Endodermal cell (in vitro differentiated cells): ENCODE data around the gene SSTR5. TPM values are rescaled to one million over a fixed set of nuclear protein-coding genes. Genes with fewer than 3 reads are reported as not detected.

ENCODE experiments used
- DNase-seq: peaks from one replicate; pipeline ENCODE4 v3.0.0-alpha.2; 2017
- H3K27ac ChIP-seq: 2 replicates; pipeline ENCODE4 v1.5.1; 2013; ENCODE audit warnings: mild to moderate bottlenecking, low read depth, low read length, moderate library complexity
- H3K27me3 ChIP-seq: 2 replicates; pipeline ENCODE4 v1.6.1; 2013; ENCODE audit warnings: mild to moderate bottlenecking, low read length, moderate library complexity; ENCODE audit not compliant: insufficient read depth, control insufficient read depth, poor library complexity, severe bottlenecking
- H3K36me3 ChIP-seq: 2 replicates; pipeline ENCODE4 v1.7.0; 2013; ENCODE audit warnings: mild to moderate bottlenecking, low read length, moderate library complexity; ENCODE audit not compliant: control insufficient read depth, insufficient read depth
- H3K4me1 ChIP-seq: one replicate; pipeline ENCODE4 v1.7.0; 2013; ENCODE audit warnings: low read length; ENCODE audit not compliant: control insufficient read depth, insufficient read depth
- H3K4me3 ChIP-seq: 2 replicates; pipeline ENCODE4 v1.5.1; 2013; ENCODE audit warnings: mild to moderate bottlenecking, low read length, moderate library complexity
- H3K9ac ChIP-seq: 2 replicates; pipeline ENCODE4 v1.6.1; 2013; ENCODE audit warnings: mild to moderate bottlenecking, low read length, moderate library complexity; ENCODE audit not compliant: poor library complexity, severe bottlenecking; ENCODE audit errors: extremely low read depth
- H3K9me3 ChIP-seq: 2 replicates; pipeline ENCODE4 v1.6.1; 2013; ENCODE audit warnings: mild to moderate bottlenecking, low read length, moderate library complexity; ENCODE audit not compliant: control insufficient read depth
- H3K27ac Mint-ChIP-seq: 2 replicates; pipeline ENCODE4 v1.8.0; 2020; ENCODE audit warnings: mixed read lengths
- H3K27me3 Mint-ChIP-seq: 2 replicates; pipeline ENCODE4 v1.8.0; 2021; ENCODE audit warnings: mild to moderate bottlenecking, mixed read lengths; ENCODE audit not compliant: insufficient read depth
- H3K36me3 Mint-ChIP-seq: 2 replicates; pipeline ENCODE4 v1.8.0; 2020; ENCODE audit warnings: low read depth, mixed read lengths
- H3K4me1 Mint-ChIP-seq: 2 replicates; pipeline ENCODE4 v1.8.0; 2020; ENCODE audit warnings: mixed read lengths
- H3K4me3 Mint-ChIP-seq: 2 replicates; pipeline ENCODE4 v1.8.0; 2020; ENCODE audit warnings: mild to moderate bottlenecking, moderate library complexity, mixed read lengths
- H3K9me3 Mint-ChIP-seq: 2 replicates; pipeline ENCODE4 v1.8.0; 2020; ENCODE audit warnings: mild to moderate bottlenecking, mixed read lengths
- CTCF ChIP-seq: fragments of 200-600 bp; sonication (generic); conservative IDR thresholded peaks from 2 replicates; pipeline ENCODE4 v1.5.0; 2021; ENCODE audit warnings: antibody characterized with exemption, mild to moderate bottlenecking
- WGBS, 2 experiments: methylation state at CpG; one replicate each; pipeline versions ENCODE4 v1.1.5 to v1.1.7; 2013; ENCODE audit warnings: missing lambda C conversion rate in 2 of 2, mixed read lengths in 1 of 2; ENCODE audit not compliant: insufficient coverage in 1 of 2, insufficient read length in 1 of 2; 5-methylcytosine and 5-hydroxymethylcytosine counted together
- total RNA-seq, 2 donors: library from RNA; stranded (reverse); fragmentation: NEBNext Ultra II Directional in 1 of 2; extraction: Animal tissue kit (Norgen Biotek cat#: 25700) in 1 of 2; gene quantifications; 2 replicates in 1 of 2; 3 replicates in 1 of 2; pipeline ENCODE4 v1.2.1, GENCODE V29; 2021

Gene SSTR5
- total RNA-seq, 2 donors from 2014 or later: 0.64 to 1.3 TPM

GRCh38 chr16:1047123-1047522, 25.4 kb upstream of the SSTR5 start:
- H3K27me3 ChIP-seq: no peaks in the 10 kb centered on the region
- no peak overlapping the region for H3K4me3 ChIP-seq
- Mint-ChIP-seq H3K4me3 (no peak overlapping the region), H3K4me1 (no peaks in the 10 kb centered on the region), H3K9me3 (peaks cover 5% of the 10 kb centered on the region), H3K27me3 (no peaks in the 10 kb centered on the region), H3K27ac (no peak overlapping the region), H3K36me3 (no peaks in the 10 kb centered on the region)
- H3K4me1 ChIP-seq: no peaks in the 10 kb centered on the region
- TF ChIP-seq CTCF: no peak
- H3K27ac ChIP-seq: no peak overlapping the region
- no peaks in the 10 kb centered on the region for H3K9me3 ChIP-seq
- 94 to 95% methylated on average over 7 to 9 of the region's 9 CpGs for WGBS, 2 experiments
- H3K9ac ChIP-seq: no peak overlapping the region
- H3K36me3 ChIP-seq: no peaks in the 10 kb centered on the region
- no peak for DNase-seq

GRCh38 chr16:1047801-1048200, 24.7 kb upstream of the SSTR5 start:
- Histone ChIP-seq H3K9me3 (no peaks in the 10 kb centered on the region), H3K27ac (no peak overlapping the region), H3K36me3 (no peaks in the 10 kb centered on the region), H3K27me3 (no peaks in the 10 kb centered on the region), H3K4me3 (no peak overlapping the region), H3K9ac (no peak overlapping the region), H3K4me1 (no peaks in the 10 kb centered on the region)
- H3K27ac Mint-ChIP-seq: no peak overlapping the region
- no peak overlapping the region for H3K4me3 Mint-ChIP-seq
- no peak for DNase-seq
- H3K36me3 Mint-ChIP-seq: no peaks in the 10 kb centered on the region
- WGBS, 2 experiments: 96 to 98% methylated on average over 13 to 16 of the region's 16 CpGs
- no peaks in the 10 kb centered on the region for H3K9me3 Mint-ChIP-seq
- no peak for TF ChIP-seq CTCF
- H3K27me3 Mint-ChIP-seq: no peaks in the 10 kb centered on the region
- H3K4me1 Mint-ChIP-seq: no peaks in the 10 kb centered on the region

GRCh38 chr16:1048442-1049112, 24.0 kb upstream of the SSTR5 start:
- TF ChIP-seq CTCF: no peak
- no peaks in the 10 kb centered on the region for H3K27me3 Mint-ChIP-seq
- H3K4me3 Mint-ChIP-seq: no peak overlapping the region
- no peaks in the 10 kb centered on the region for H3K4me1 Mint-ChIP-seq
- H3K36me3 Mint-ChIP-seq: no peaks in the 10 kb centered on the region
- H3K27ac Mint-ChIP-seq: no peak overlapping the region
- Histone ChIP-seq H3K9me3 (no peaks in the 10 kb centered on the region), H3K27me3 (no peaks in the 10 kb centered on the region), H3K27ac (no peak overlapping the region), H3K4me1 (no peaks in the 10 kb centered on the region), H3K36me3 (no peaks in the 10 kb centered on the region), H3K4me3 (no peak overlapping the region), H3K9ac (no peak overlapping the region)
- peak; percentile 92 for DNase-seq
- 50 to 63% methylated on average over 23 to 37 of the region's 37 CpGs for WGBS, 2 experiments
- no peaks in the 10 kb centered on the region for H3K9me3 Mint-ChIP-seq
